Fibroblast of lung (primary cell): ENCODE measurements around the gene LENG8. TPM values are rescaled to one million over a fixed set of nuclear protein-coding genes. Genes with fewer than 3 reads are reported as not detected.
A peak's percentile ranks its signal among the peaks of the same experiment; 100 is the strongest.

ENCODE experiments used
- DNase-seq, 2 donors: peaks; one replicate each; pipeline versions ENCODE4 v3.0.0 to v3.0.0-alpha.2; 2010; ENCODE audit warnings: low read depth in 2 of 2
- H2AFZ ChIP-seq: 2 replicates; pipeline ENCODE4 v1.5.1; 2012; ENCODE audit warnings: low read length, control low read depth, inconsistent platforms
- H3K27ac ChIP-seq: 2 replicates; pipeline ENCODE4 v1.5.1; 2011; ENCODE audit warnings: low read length, control low read depth; ENCODE audit not compliant: insufficient read depth
- H3K27me3 ChIP-seq: 2 replicates; pipeline ENCODE4 v1.5.1; 2011; ENCODE audit warnings: mild to moderate bottlenecking, low read length; ENCODE audit not compliant: control insufficient read depth, insufficient read depth
- H3K36me3 ChIP-seq: 2 replicates; pipeline ENCODE4 v1.5.1; 2011; ENCODE audit warnings: low read length; ENCODE audit not compliant: control insufficient read depth, insufficient read depth
- H3K4me1 ChIP-seq: 2 replicates; pipeline ENCODE4 v1.5.1; 2011; ENCODE audit warnings: low read length; ENCODE audit not compliant: control insufficient read depth, insufficient read depth; ENCODE audit errors: extremely low read depth
- H3K4me2 ChIP-seq: 2 replicates; pipeline ENCODE4 v1.5.1; 2011; ENCODE audit warnings: low read length, control low read depth; ENCODE audit not compliant: insufficient read depth; ENCODE audit errors: extremely low read depth
- H3K4me3 ChIP-seq, 4 experiments: fragments of 200-600 bp in 1 of 4; sonication (generic) in 1 of 4; replicated peaks in 1 of 4; 2 replicates each; pipeline ENCODE4 v1.5.1; 2011 to 2016; ENCODE audit warnings: low read length in 4 of 4, low read depth in 3 of 4, mild to moderate bottlenecking in 3 of 4, control low read depth in 2 of 4, inconsistent platforms in 1 of 4, mixed read lengths in 1 of 4; ENCODE audit not compliant: insufficient read depth in 1 of 4; ENCODE audit errors: control extremely low read depth in 1 of 4
- H3K79me2 ChIP-seq: 2 replicates; pipeline ENCODE4 v1.5.1; 2012; ENCODE audit warnings: mild to moderate bottlenecking, low read length, inconsistent platforms; ENCODE audit not compliant: control insufficient read depth, insufficient read depth
- H3K9ac ChIP-seq: 2 replicates; pipeline ENCODE4 v1.5.1; 2011; ENCODE audit warnings: mild to moderate bottlenecking, low read length, control low read depth; ENCODE audit not compliant: insufficient read depth
- H3K9me3 ChIP-seq: 2 replicates; pipeline ENCODE4 v1.5.1; 2012; ENCODE audit warnings: low read depth, low read length; ENCODE audit not compliant: control insufficient read depth, insufficient read depth
- H4K20me1 ChIP-seq: 2 replicates; pipeline ENCODE4 v1.5.1; 2011; ENCODE audit warnings: low read length; ENCODE audit not compliant: control insufficient read depth, insufficient read depth; ENCODE audit errors: extremely low read depth
- CTCF ChIP-seq, 2 donors: IDR thresholded peaks in 1 of 2; conservative IDR thresholded peaks in 1 of 2; 1 replicate in 1 of 2; 2 replicates in 1 of 2; pipeline ENCODE4 v1.5.1; 2011 to 2012; ENCODE audit warnings: low read length in 2 of 2, control low read depth in 1 of 2, inconsistent platforms in 1 of 2, low read depth in 1 of 2, mild to moderate bottlenecking in 1 of 2
- EZH2 ChIP-seq: IDR thresholded peaks from 2 replicates; pipeline ENCODE4 v1.5.1; 2012; ENCODE audit warnings: low read length, control low read depth, mild to moderate bottlenecking; ENCODE audit errors: missing control alignments
- polyA plus RNA-seq, 2 donors: library from polyadenylated mRNA; depleted of rRNA in 1 of 2; stranded (reverse) in 1 of 2; unstranded in 1 of 2; fragments of >200 nt; gene quantifications; 2 replicates each; pipeline ENCODE4 v1.2.1, GENCODE V29; 2011 to 2012; ENCODE audit warnings: missing spikeins in 1 of 2
- total RNA-seq: library from RNA; depleted of rRNA; stranded (reverse); fragments of >200 nt; gene quantifications from 2 replicates; pipeline ENCODE4 v1.2.1, GENCODE V29; 2014

The LENG8 gene
- total and polyA plus RNA-seq, 2 donors (not counting 1 experiment from before 2014, with no cell fraction given) = 12.7 to 32.4 TPM

GRCh38 chr19:54430306-54431254, 18.4 kb upstream of the LENG8 start:
- no peaks in the 10 kb centered on the region for H4K20me1 ChIP-seq
- no peaks in the 10 kb centered on the region for H3K9me3 ChIP-seq
- no peaks in the 10 kb centered on the region for H3K4me1 ChIP-seq
- no peak overlapping the region for H2AFZ ChIP-seq
- H3K4me2 ChIP-seq = peak overlapping the region; percentile 68
- no peaks in the 10 kb centered on the region for H3K27me3 ChIP-seq
- TF ChIP-seq EZH2 (no peak), CTCF (conservative IDR thresholded peaks at IDR 0.05 in 1 of 2, IDR thresholded peaks at IDR 0.05 in 1 of 2; ENCODE audit: low read depth in 1 of 2, low read length in 2 of 2) (peak in 1 of 2 donors; percentile 5)
- peak overlapping the region in 1 of 4 experiments; percentile 25 for H3K4me3 ChIP-seq
- no peaks in the 10 kb centered on the region for H3K79me2 ChIP-seq
- H3K9ac ChIP-seq = no peak overlapping the region
- H3K36me3 ChIP-seq = no peaks in the 10 kb centered on the region
- H3K27ac ChIP-seq = no peak overlapping the region
- DNase-seq = peak in 1 of 2 donors; percentile 28

GRCh38 chr19:54431255-54431838, 17.7 kb upstream of the LENG8 start:
- peak in 1 of 2 donors; percentile 52 for DNase-seq
- H3K9ac ChIP-seq = no peak overlapping the region
- H3K4me2 ChIP-seq = no peak overlapping the region

More at GRCh38 chr19:54431255-54431838, 17.7 kb upstream of the LENG8 start:
- Histone ChIP-seq H3K27me3 (no peaks in the 10 kb centered on the region), H3K27ac (no peak overlapping the region), H3K9me3 (no peaks in the 10 kb centered on the region), H4K20me1 (no peaks in the 10 kb centered on the region), H3K4me1 (no peaks in the 10 kb centered on the region), H3K4me3 (no peak overlapping the region), H3K79me2 (no peaks in the 10 kb centered on the region), H3K36me3 (no peaks in the 10 kb centered on the region), H2AFZ (no peak overlapping the region)
- TF ChIP-seq CTCF (conservative IDR thresholded peaks at IDR 0.05 in 1 of 2, IDR thresholded peaks at IDR 0.05 in 1 of 2; ENCODE audit: low read depth in 1 of 2, low read length in 2 of 2) = no peak
- TF ChIP-seq EZH2 = no peak
